ENCODE measurements around the gene PITX3. TPM values are rescaled to one million over a fixed set of nuclear protein-coding genes. Genes with fewer than 3 reads are reported as not detected.

Gene PITX3
- total and polyA plus RNA-seq, 9 of the 15 experiments (the other 6 are each of a cell fraction or from before 2014, with no cell fraction given), result 0.30 to 0.98 (median 0.95) TPM; not detected in 6

- TF ChIP-seq POU5F1 (IDR thresholded peaks at IDR 0.05; ENCODE audit: borderline replicate concordance, low read depth, low read length, partially characterized antibody), result no peak
- no peak for TF ChIP-seq TAF15 (IDR thresholded peaks at IDR 0.05; ENCODE audit: low read depth, low read length)
- TF ChIP-seq, protein P1, sequence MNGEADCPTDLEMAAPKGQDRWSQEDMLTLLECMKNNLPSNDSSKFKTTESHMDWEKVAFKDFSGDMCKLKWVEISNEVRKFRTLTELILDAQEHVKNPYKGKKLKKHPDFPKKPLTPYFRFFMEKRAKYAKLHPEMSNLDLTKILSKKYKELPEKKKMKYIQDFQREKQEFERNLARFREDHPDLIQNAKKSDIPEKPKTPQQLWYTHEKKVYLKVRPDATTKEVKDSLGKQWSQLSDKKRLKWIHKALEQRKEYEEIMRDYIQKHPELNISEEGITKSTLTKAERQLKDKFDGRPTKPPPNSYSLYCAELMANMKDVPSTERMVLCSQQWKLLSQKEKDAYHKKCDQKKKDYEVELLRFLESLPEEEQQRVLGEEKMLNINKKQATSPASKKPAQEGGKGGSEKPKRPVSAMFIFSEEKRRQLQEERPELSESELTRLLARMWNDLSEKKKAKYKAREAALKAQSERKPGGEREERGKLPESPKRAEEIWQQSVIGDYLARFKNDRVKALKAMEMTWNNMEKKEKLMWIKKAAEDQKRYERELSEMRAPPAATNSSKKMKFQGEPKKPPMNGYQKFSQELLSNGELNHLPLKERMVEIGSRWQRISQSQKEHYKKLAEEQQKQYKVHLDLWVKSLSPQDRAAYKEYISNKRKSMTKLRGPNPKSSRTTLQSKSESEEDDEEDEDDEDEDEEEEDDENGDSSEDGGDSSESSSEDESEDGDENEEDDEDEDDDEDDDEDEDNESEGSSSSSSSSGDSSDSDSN (IDR thresholded peaks at IDR 0.05; ENCODE audit: borderline replicate concordance in 1 of 2, low read depth in 2 of 2, low read length in 2 of 2), result no peak
- no peak for TF ChIP-seq POLR3G (IDR thresholded peaks at IDR 0.05; ENCODE audit: extremely low read depth, insufficient read length, insufficient replicate concordance)
- TF ChIP-seq TEAD1 (CRISPR knock-in tag; IDR thresholded peaks at IDR 0.05), result peak in 1 of 2 experiments; percentile 52; a peak in 1 of 4 replicates
- TF ChIP-seq STAT6 (CRISPR knock-in tag; IDR thresholded peaks at IDR 0.05), result no peak
- TF ChIP-seq ILK (tag; IDR thresholded peaks at IDR 0.05; ENCODE audit: borderline replicate concordance, low read depth), result no peak
- no peak for TF ChIP-seq ID3 (CRISPR knock-in tag; IDR thresholded peaks at IDR 0.05)
- TF ChIP-seq ID3 (tag; IDR thresholded peaks at IDR 0.05), result peak; percentile 67; the same call in 1 of the 2 replicates
- no peak for TF ChIP-seq HMGXB4 (CRISPR knock-in tag; IDR thresholded peaks at IDR 0.05)
- no peak for TF ChIP-seq TAF9B (IDR thresholded peaks at IDR 0.05; ENCODE audit: partially characterized antibody)
- 0 out of 4 replicates have a peak, but pooled peaks of 1 of the 2 experiments have one; percentile 47 for TF ChIP-seq SRF (CRISPR knock-in tag; IDR thresholded peaks at IDR 0.05)
- TF ChIP-seq DIDO1 (tag; IDR thresholded peaks at IDR 0.05; ENCODE audit: low read depth), result no peak
- peak; percentile 27; the same call in 1 of the 2 replicates for TF ChIP-seq SUPT5H (IDR thresholded peaks at IDR 0.05)
- no peak for TF ChIP-seq BCOR (IDR thresholded peaks at IDR 0.05)
- TF ChIP-seq E2F1 (CRISPR knock-in tag; IDR thresholded peaks at IDR 0.05), result no peak
- TF ChIP-seq KLF10 (CRISPR knock-in tag; IDR thresholded peaks at IDR 0.05), result no peak
- no peak for TF ChIP-seq TAL1 (IDR thresholded peaks at IDR 0.05)
These were observed 15.4 kb downstream of the PITX3 start, which contains the start of gene ELOVL3 (continued) for GRCh38 chr10:102225646-102226541.
